Measurements from ENCODE around the gene HSPE1. TPM values are rescaled to one million over a fixed set of nuclear protein-coding genes. Genes with fewer than 3 reads are reported as not detected.

HSPE1 gene
- total and polyA plus RNA-seq, 2 of the 8 experiments (the other 6 are each of a cell fraction or from before 2014, with no cell fraction given): 206 to 377 TPM

GRCh38 chr2:197504512-197504911 is 4.3 kb downstream of the HSPE1 start:
- Histone ChIP-seq H3K4me3 (ENCODE audit: extremely low read depth in 1 of 4, insufficient read depth in 2 of 4, low read depth in 3 of 4, low read length in 4 of 4) (no peak overlapping the region), H3K27ac (ENCODE audit: low read depth, low read length) (no peak overlapping the region), H3K9ac (replicated peaks in 1 of 4; ENCODE audit: extremely low read depth in 1 of 4, low read depth in 3 of 4, low read length in 3 of 4) (no peak overlapping the region), H3K18ac (ENCODE audit: extremely low read depth, low read length) (no peak overlapping the region), H3K14ac (ENCODE audit: insufficient read length) (no peak overlapping the region), H2BK5ac (ENCODE audit: low read depth, low read length) (no peak overlapping the region), H2BK15ac (ENCODE audit: low read length) (no peak overlapping the region), H3K56ac (replicated peaks; ENCODE audit: insufficient read length, low read depth, low read length) (no peak overlapping the region), H2AK5ac (ENCODE audit: low read depth, low read length) (no peak overlapping the region), H3K79me1 (ENCODE audit: low read depth, low read length) (no peaks in the 10 kb centered on the region), H4K8ac (ENCODE audit: extremely low read depth, insufficient read depth, low read length) (no peak overlapping the region), H4K20me1 (replicated peaks in 1 of 2; ENCODE audit: control insufficient read depth in 1 of 2, insufficient read depth in 2 of 2, low read length in 2 of 2) (peaks cover 0 to 4% of the 10 kb centered on the region in 2 experiments), H3K79me2 (ENCODE audit: control insufficient read depth in 1 of 2, insufficient read depth in 2 of 2, low read length in 2 of 2) (peaks cover 16 to 43% of the 10 kb centered on the region in 2 experiments), H3K23me2 (ENCODE audit: low read depth, low read length) (peaks cover 2% of the 10 kb centered on the region; the same call in 1 of the 2 replicates), H3K4me1 (replicated peaks in 1 of 4; ENCODE audit: control insufficient read depth in 3 of 4, insufficient read depth in 4 of 4, low read length in 3 of 4) (peaks cover 0 to 3% (median under 1%) of the 10 kb centered on the region in 4 experiments; a peak in 4 of 7 replicates), H3K23ac (ENCODE audit: insufficient read length) (no peak overlapping the region), H4K5ac (ENCODE audit: insufficient read length, low read depth, low read length) (no peak overlapping the region), H3K9me3 (ENCODE audit: insufficient read depth in 2 of 2, low read depth in 1 of 2, low read length in 1 of 2) (no peaks in the 10 kb centered on the region), H2BK12ac (ENCODE audit: low read depth, low read length) (no peak overlapping the region), H4K91ac (replicated peaks; ENCODE audit: insufficient read length, low read length) (no peak overlapping the region), H3K4me2 (ENCODE audit: insufficient read depth in 1 of 2, low read depth in 2 of 2, low read length in 2 of 2) (no peak overlapping the region), H3K27me3 (replicated peaks in 1 of 4; ENCODE audit: control insufficient read depth in 3 of 4, extremely low read depth in 1 of 4, insufficient read depth in 3 of 4, low read length in 3 of 4) (no peaks in the 10 kb centered on the region), H3K36me3 (ENCODE audit: control insufficient read depth in 2 of 4, insufficient read depth in 4 of 4, low read length in 3 of 4) (peaks cover 6 to 40% (median 17%) of the 10 kb centered on the region in 4 experiments; a peak in 7 of 8 replicates), H2BK120ac (replicated peaks; ENCODE audit: low read depth, low read length) (no peak overlapping the region), H2BK20ac (ENCODE audit: low read length) (no peak overlapping the region), H2AFZ (ENCODE audit: low read length) (no peak overlapping the region), H3K4ac (replicated peaks; ENCODE audit: insufficient read length, low read depth, low read length) (no peak overlapping the region)
- FAIRE-seq: no peak
- WGBS, 2 experiments (ENCODE audit: extremely low coverage in 1 of 2, insufficient coverage in 1 of 2, insufficient read length in 1 of 2, insufficient replicate concordance in 2 of 2, low coverage in 1 of 2, low lambda C conversion rate in 2 of 2, missing lambda C conversion rate in 1 of 2): 95% methylated on average over 6 of the region's 6 CpGs; no CpG with 5 or more reads in 1 of the 2 experiments
- DNase-seq (ENCODE audit: low read depth in 1 of 2, low spot score in 2 of 2): no peak
- ChIA-PET POLR2A (ENCODE audit: partially characterized antibody) (interaction anchor here (0.6 to 15.2 kb wide), 9 partner anchors 6 to 154 kb away, joined by 3 to 270 read pairs (median 3); partner anchors contain the start of genes HSPD1, HSPE1, MOB4 and SF3B1), CTCF (ENCODE audit: partially characterized antibody) (interaction anchor here (1.4 to 1.6 kb wide), 2 partner anchors 9 to 95 kb away, joined by 4 to 9 read pairs; no protein-coding TSS in a partner anchor)
- TF ChIP-seq KDM4A (IDR thresholded peaks at IDR 0.05; ENCODE audit: low read depth, low read length, severe bottlenecking) (no peak), POLR2AphosphoS5 (IDR thresholded peaks at IDR 0.05; ENCODE audit: low read depth, low read length) (peak; percentile 79), BCL11A (IDR thresholded peaks at IDR 0.05; ENCODE audit: low read depth in 2 of 2, low read length in 2 of 2) (no peak), CBX8 (IDR thresholded peaks at IDR 0.05; ENCODE audit: borderline replicate concordance, low read depth, low read length) (no peak)
